GM12892 (cell line): ENCODE results near the gene SHB.

Experiments
- POLR2A ChIP-seq: IDR thresholded peaks from 2 replicates; pipeline ENCODE4 v1.6.1; 2011; ENCODE audit warnings: low read depth, low read length, control low read depth
- TAF1 ChIP-seq: IDR thresholded peaks from 2 replicates; pipeline ENCODE4 v1.6.1; 2011; ENCODE audit warnings: low read depth, mild to moderate bottlenecking, control low read depth, low read length, borderline replicate concordance

GRCh38 chr9:37946971-37947370 is 122.1 kb downstream of the SHB start:
- no peak for TF ChIP-seq POLR2A
- no peak for TF ChIP-seq TAF1
